ENCODE results near the gene YOD1. TPM values are rescaled to one million over a fixed set of nuclear protein-coding genes. Genes with fewer than 3 reads are reported as not detected.

YOD1 gene
- total and polyA plus RNA-seq, 2 donors (not counting 3 experiments of a cell fraction or from before 2014, with no cell fraction given), result 1.2 to 5.9 TPM

GRCh38 chr1:207029701-207030521, 21.1 kb downstream of the YOD1 start:
- Histone ChIP-seq H3K4me1 (ENCODE audit: control insufficient read depth, extremely low read depth, insufficient read depth, low read length) (no peaks in the 10 kb centered on the region), H3K27ac (ENCODE audit: insufficient read depth, low read depth, low read length) (no peak overlapping the region), H3K9ac (replicated peaks; ENCODE audit: extremely low read depth, insufficient read depth, low read length) (no peak overlapping the region), H3K9me1 (replicated peaks; ENCODE audit: control insufficient read depth, extremely low read depth, insufficient read depth, low read length) (no peaks in the 10 kb centered on the region), H3K36me3 (ENCODE audit: control insufficient read depth in 2 of 2, extremely low read depth in 1 of 2, insufficient read depth in 2 of 2, low read length in 2 of 2) (no peaks in the 10 kb centered on the region), H4K20me1 (replicated peaks; ENCODE audit: control insufficient read depth, extremely low read depth, insufficient read depth, low read length) (no peaks in the 10 kb centered on the region), H3K27me3 (ENCODE audit: control insufficient read depth in 2 of 2, insufficient read depth in 2 of 2, low read length in 2 of 2) (peaks cover 7 to 23% of the 10 kb centered on the region in 2 experiments), H3K79me2 (ENCODE audit: control insufficient read depth, insufficient read depth, low read length) (no peaks in the 10 kb centered on the region), H2AFZ (ENCODE audit: low read depth, low read length) (no peak overlapping the region), H3K4me3 (replicated peaks in 1 of 3; ENCODE audit: insufficient read depth in 1 of 3, low read depth in 1 of 3, low read length in 3 of 3) (no peak overlapping the region), H3K4me2 (ENCODE audit: insufficient read depth, low read length) (no peak overlapping the region), H3K9me3 (replicated peaks; ENCODE audit: control insufficient read depth, insufficient read depth, low read length) (no peaks in the 10 kb centered on the region)
- no TSS peak for BruUV-seq (replicated peaks)
- ChIA-PET POLR2A (no interaction called here), CTCF (interaction anchor here (0.5 to 1.2 kb wide), 2 partner anchors 20 to 1321 kb away, joined by 3 to 4 read pairs; no protein-coding TSS in a partner anchor)
- FAIRE-seq (no peak), DNase-seq (ENCODE audit: low read depth, low spot score) (no peak)
- dilution Hi-C loops (cut with MboI; ENCODE audit: extremely low pct_ligation_motif_present, low sequenced_read_pairs), result no loop called here
- no peak for TF ChIP-seq POLR2AphosphoS5 (IDR thresholded peaks at IDR 0.05; ENCODE audit: insufficient read depth, low read depth, low read length)
- no peak for TF ChIP-seq FOS (IDR thresholded peaks at IDR 0.05; ENCODE audit: borderline replicate concordance, insufficient read depth, low read length)
- TF ChIP-seq CTCF (IDR thresholded peaks at IDR 0.05; ENCODE audit: extremely low read depth in 1 of 2, insufficient read depth in 1 of 2, low read depth in 1 of 2, low read length in 2 of 2), result no peak
- TF ChIP-seq JUN (IDR thresholded peaks at IDR 0.05; ENCODE audit: borderline replicate concordance, insufficient read depth, insufficient read length, low read depth), result no peak
- TF ChIP-seq MYC (IDR thresholded peaks at IDR 0.05; ENCODE audit: low read depth, low read length), result no peak
- no peak for TF ChIP-seq EZH2 (IDR thresholded peaks at IDR 0.05; ENCODE audit: borderline replicate concordance, low read depth, low read length, severe bottlenecking)
- TF ChIP-seq GATA2 (IDR thresholded peaks at IDR 0.05; ENCODE audit: insufficient read depth, insufficient read length, low read depth, low read length), result no peak
- TF ChIP-seq, protein P1, sequence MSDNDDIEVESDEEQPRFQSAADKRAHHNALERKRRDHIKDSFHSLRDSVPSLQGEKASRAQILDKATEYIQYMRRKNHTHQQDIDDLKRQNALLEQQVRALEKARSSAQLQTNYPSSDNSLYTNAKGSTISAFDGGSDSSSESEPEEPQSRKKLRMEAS (IDR thresholded peaks at IDR 0.05; ENCODE audit: insufficient read depth, insufficient read length), result no peak
- TF ChIP-seq POLR2A (IDR thresholded peaks at IDR 0.05; ENCODE audit: low read depth, low read length), result no peak
- intact Hi-C loops (cut with micrococcal nuclease), result no loop called here
